ENCODE data around the gene MYZAP.

- TF ChIP-seq, protein P1, sequence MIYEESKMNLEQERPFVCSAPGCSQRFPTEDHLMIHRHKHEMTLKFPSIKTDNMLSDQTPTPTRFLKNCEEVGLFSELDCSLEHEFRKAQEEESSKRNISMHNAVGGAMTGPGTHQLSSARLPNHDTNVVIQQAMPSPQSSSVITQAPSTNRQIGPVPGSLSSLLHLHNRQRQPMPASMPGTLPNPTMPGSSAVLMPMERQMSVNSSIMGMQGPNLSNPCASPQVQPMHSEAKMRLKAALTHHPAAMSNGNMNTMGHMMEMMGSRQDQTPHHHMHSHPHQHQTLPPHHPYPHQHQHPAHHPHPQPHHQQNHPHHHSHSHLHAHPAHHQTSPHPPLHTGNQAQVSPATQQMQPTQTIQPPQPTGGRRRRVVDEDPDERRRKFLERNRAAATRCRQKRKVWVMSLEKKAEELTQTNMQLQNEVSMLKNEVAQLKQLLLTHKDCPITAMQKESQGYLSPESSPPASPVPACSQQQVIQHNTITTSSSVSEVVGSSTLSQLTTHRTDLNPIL (CRISPR knock-in tag; IDR thresholded peaks at IDR 0.05; ENCODE audit: low read depth), result no peak
- TF ChIP-seq PATZ1 (CRISPR knock-in tag; IDR thresholded peaks at IDR 0.05; ENCODE audit: borderline replicate concordance), result no peak
- no peak for TF ChIP-seq BACH2 (CRISPR knock-in tag; IDR thresholded peaks at IDR 0.05; ENCODE audit: borderline replicate concordance)
- no peak for TF ChIP-seq ZNF70 (CRISPR knock-in tag; IDR thresholded peaks at IDR 0.05)
- TF ChIP-seq TOX (CRISPR knock-in tag; IDR thresholded peaks at IDR 0.05; ENCODE audit: borderline replicate concordance), result no peak
- TF ChIP-seq ARNTL (CRISPR knock-in tag; IDR thresholded peaks at IDR 0.05; ENCODE audit: borderline replicate concordance, low read depth), result no peak
These were observed 134.7 kb downstream of the MYZAP start for GRCh38 chr15:57726411-57726810.

All from SK-N-SH treated with all-trans-retinoic acid at 6 μM for 48 hours (cell line).